ENCODE data around the gene PEX5L. TPM values are rescaled to one million over a fixed set of nuclear protein-coding genes. Genes with fewer than 3 reads are reported as not detected.
"Not testable (repeated sequence)": the region's sequence is repeated elsewhere in the genome, so short reads cannot be mapped to it uniquely, and the experiment has no call there.

The PEX5L gene
- total RNA-seq, 2 experiments from 2014 or later = not detected

DNA sequence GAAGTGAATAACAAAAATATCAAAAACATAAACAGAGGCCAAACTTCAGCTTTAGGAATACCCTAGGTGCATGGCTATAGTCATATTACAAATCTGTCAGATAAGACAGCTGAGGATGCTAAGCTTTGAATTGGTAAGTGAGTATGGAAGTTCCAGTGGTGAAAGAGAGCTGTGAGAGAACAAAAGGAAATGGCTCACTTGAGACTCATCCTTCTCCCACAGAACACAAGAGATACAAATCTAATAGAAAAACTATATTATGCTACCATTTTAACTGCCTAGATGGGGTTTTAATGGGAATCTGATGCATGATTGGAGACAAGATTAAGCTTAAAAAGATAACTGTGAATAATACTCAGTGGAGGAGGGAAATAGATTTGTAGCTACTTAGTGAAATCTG lies 21.5 kb upstream of the PEX5L start:
- Histone ChIP-seq H3K4me3 (ENCODE audit: low read length) (no peak overlapping the region), H3K27ac (ENCODE audit: low read depth in 1 of 2, low read length in 2 of 2) (no peak overlapping the region), H3K9me3 (ENCODE audit: control insufficient read depth in 1 of 2, insufficient read depth in 1 of 2, low read length in 2 of 2) (no peaks in the 10 kb centered on the region), H3K36me3 (ENCODE audit: insufficient read depth, low read length) (no peaks in the 10 kb centered on the region), H3K4me1 (ENCODE audit: insufficient read depth, low read length) (no peaks in the 10 kb centered on the region), H3K27me3 (ENCODE audit: control insufficient read depth in 1 of 2, insufficient read depth in 2 of 2, low read length in 2 of 2) (no peaks in the 10 kb centered on the region)
- Mint-ChIP-seq H3K27ac (no peak overlapping the region), H3K9me3 (no peaks in the 10 kb centered on the region), H3K4me3 (no peak overlapping the region), H3K4me1 (ENCODE audit: low read depth) (no peaks in the 10 kb centered on the region), H3K36me3 (ENCODE audit: low read depth) (no peaks in the 10 kb centered on the region), H3K27me3 (no peaks in the 10 kb centered on the region)
- intact Hi-C loops (cut with DNase I, micrococcal nuclease) = no loop called here
- ChIA-PET CTCF (no interaction called here), POLR2A (no interaction called here)
- DNase-seq (no peak), ATAC-seq (ENCODE audit: poor library complexity) (no peak)
- TF ChIP-seq CTCF (IDR thresholded peaks at IDR 0.05) = no peak

- H3K4me1 Mint-ChIP-seq (ENCODE audit: low read depth); H3K27me3 ChIP-seq (ENCODE audit: control insufficient read depth in 1 of 2, insufficient read depth in 2 of 2, low read length in 2 of 2); H3K36me3 Mint-ChIP-seq (ENCODE audit: low read depth); H3K36me3 ChIP-seq (ENCODE audit: insufficient read depth, low read length); H3K27ac ChIP-seq (ENCODE audit: low read depth in 1 of 2, low read length in 2 of 2); DNase-seq; H3K4me3 Mint-ChIP-seq; POLR2A ChIA-PET; H3K27me3 Mint-ChIP-seq; ATAC-seq (ENCODE audit: poor library complexity); H3K9me3 ChIP-seq (ENCODE audit: control insufficient read depth in 1 of 2, insufficient read depth in 1 of 2, low read length in 2 of 2); intact Hi-C loops (cut with DNase I, micrococcal nuclease); H3K27ac Mint-ChIP-seq; H3K9me3 Mint-ChIP-seq; H3K4me1 ChIP-seq (ENCODE audit: insufficient read depth, low read length); CTCF ChIA-PET; H3K4me3 ChIP-seq (ENCODE audit: low read length): not testable (repeated sequence)
These were observed 18.9 kb upstream of the PEX5L start for GRCh38 chr3:180055656-180056055.

DNA sequence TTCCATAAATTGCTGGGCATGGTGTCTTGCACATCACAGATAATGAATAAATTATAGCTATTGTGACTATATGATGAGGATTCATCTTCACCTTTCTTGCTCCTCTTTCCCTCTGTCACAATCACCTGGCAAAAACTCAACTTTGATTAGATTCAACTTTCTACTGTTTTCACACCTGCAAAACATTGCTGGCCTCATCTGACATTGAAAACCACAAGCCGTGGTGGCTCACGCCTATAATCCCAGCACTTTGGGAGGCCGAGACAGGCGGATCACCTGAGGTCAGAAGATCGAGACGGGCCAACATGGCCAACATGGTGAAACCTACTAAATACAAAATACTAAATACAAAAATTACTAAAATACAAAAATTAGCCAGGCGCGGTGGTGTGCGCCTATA lies 12.7 kb upstream of the PEX5L start:
- intact Hi-C loops (cut with DNase I, micrococcal nuclease) = no loop called here
- peaks cover 0 to 5% of the 10 kb centered on the region in 2 experiments for H3K9me3 ChIP-seq (ENCODE audit: control insufficient read depth in 1 of 2, insufficient read depth in 1 of 2, low read length in 2 of 2)
- Mint-ChIP-seq H3K9me3 (peaks cover 2% of the 10 kb centered on the region), H3K27ac (no peak overlapping the region), H3K4me3 (no peak overlapping the region), H3K36me3 (ENCODE audit: low read depth) (no peaks in the 10 kb centered on the region), H3K4me1 (ENCODE audit: low read depth) (no peaks in the 10 kb centered on the region), H3K27me3 (no peaks in the 10 kb centered on the region)
- CTCF ChIA-PET = no interaction called here
- POLR2A ChIA-PET = no interaction called here
- no peaks in the 10 kb centered on the region for H3K27me3 ChIP-seq (ENCODE audit: control insufficient read depth in 1 of 2, insufficient read depth in 2 of 2, low read length in 2 of 2)
- TF ChIP-seq CTCF (IDR thresholded peaks at IDR 0.05) = no peak
- no peak overlapping the region for H3K4me3 ChIP-seq (ENCODE audit: low read length)
- no peaks in the 10 kb centered on the region for H3K36me3 ChIP-seq (ENCODE audit: insufficient read depth, low read length)
- H3K27ac ChIP-seq (ENCODE audit: low read depth in 1 of 2, low read length in 2 of 2) = no peak overlapping the region
- DNase-seq (no peak), ATAC-seq (ENCODE audit: poor library complexity) (no peak)
- H3K4me1 ChIP-seq (ENCODE audit: insufficient read depth, low read length) = no peaks in the 10 kb centered on the region

DNA sequence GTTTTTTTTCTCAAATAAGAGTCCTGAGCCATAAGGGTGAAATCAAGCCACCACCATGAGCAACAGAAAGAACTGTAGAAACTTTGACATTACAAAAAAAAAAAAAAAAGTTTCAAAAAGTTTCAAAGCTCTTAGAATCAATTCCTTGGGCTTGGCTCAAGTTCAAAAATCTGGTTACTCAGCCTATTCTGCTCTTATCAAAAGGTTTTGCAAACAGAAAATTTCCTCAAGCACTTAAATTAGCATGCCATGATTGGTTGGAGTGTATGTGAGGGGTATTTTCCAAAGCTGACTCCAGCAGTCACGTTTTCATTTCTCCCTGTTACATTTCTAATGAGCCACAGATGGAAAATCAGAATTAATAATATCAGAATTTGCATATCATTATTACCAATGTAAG lies 12.1 kb upstream of the PEX5L start:
- Histone ChIP-seq H3K36me3 (ENCODE audit: insufficient read depth, low read length) (no peaks in the 10 kb centered on the region), H3K27ac (ENCODE audit: low read depth in 1 of 2, low read length in 2 of 2) (no peak overlapping the region), H3K9me3 (ENCODE audit: control insufficient read depth in 1 of 2, insufficient read depth in 1 of 2, low read length in 2 of 2) (peaks cover 0 to 5% of the 10 kb centered on the region in 2 experiments), H3K27me3 (ENCODE audit: control insufficient read depth in 1 of 2, insufficient read depth in 2 of 2, low read length in 2 of 2) (no peaks in the 10 kb centered on the region), H3K4me1 (ENCODE audit: insufficient read depth, low read length) (no peaks in the 10 kb centered on the region), H3K4me3 (ENCODE audit: low read length) (no peak overlapping the region)
- peaks cover 2% of the 10 kb centered on the region for H3K9me3 Mint-ChIP-seq
- ATAC-seq (ENCODE audit: poor library complexity) = no peak
- intact Hi-C loops (cut with DNase I, micrococcal nuclease) = no loop called here
- H3K4me3 Mint-ChIP-seq = no peak overlapping the region
- no peaks in the 10 kb centered on the region for H3K4me1 Mint-ChIP-seq (ENCODE audit: low read depth)
- H3K36me3 Mint-ChIP-seq (ENCODE audit: low read depth) = no peaks in the 10 kb centered on the region
- no peak for TF ChIP-seq CTCF (IDR thresholded peaks at IDR 0.05)
- no peaks in the 10 kb centered on the region for H3K27me3 Mint-ChIP-seq
- no peak for DNase-seq
- POLR2A ChIA-PET = no interaction called here
- CTCF ChIA-PET = no interaction called here
- no peak overlapping the region for H3K27ac Mint-ChIP-seq

Data from CD4-positive, alpha-beta T cell (primary cell).